Measurements from ENCODE around the gene SMURF1. TPM values are rescaled to one million over a fixed set of nuclear protein-coding genes. Genes with fewer than 3 reads are reported as not detected.

The SMURF1 gene
- total RNA-seq, 1 donor from 2014 or later, result 34.4 TPM

DNA sequence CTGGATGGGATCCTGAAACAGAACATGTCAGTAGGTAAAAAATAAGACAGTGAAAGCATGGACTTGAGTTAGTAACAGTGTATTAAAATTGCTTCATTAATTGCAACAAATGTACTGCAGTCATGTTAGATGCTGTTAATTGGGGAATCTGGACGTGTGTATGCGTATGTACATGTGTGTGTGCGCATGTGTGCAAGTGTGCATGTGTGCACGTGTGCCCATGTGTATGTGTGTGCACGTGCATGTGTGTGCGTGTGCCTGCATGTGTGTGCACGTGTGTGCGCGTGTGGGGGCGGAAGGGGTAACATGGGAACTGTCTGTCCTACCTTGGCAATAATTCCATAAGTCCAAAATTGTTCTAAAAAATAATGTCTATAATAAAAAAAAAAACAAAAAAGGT lies 67.3 kb downstream of the SMURF1 start:
- Mint-ChIP-seq H3K27ac (no peak overlapping the region), H3K36me3 (no peaks in the 10 kb centered on the region), H3K9me3 (peaks cover 10% of the 10 kb centered on the region), H3K4me1 (peaks cover 16% of the 10 kb centered on the region), H3K4me3 (no peak overlapping the region), H3K27me3 (ENCODE audit: low read depth) (no peaks in the 10 kb centered on the region)
- no peak for TF ChIP-seq CTCF (IDR thresholded peaks at IDR 0.05; ENCODE audit: unreplicated experiment)
- DNase-seq (ENCODE audit: low spot score in 2 of 2, unreplicated experiment in 2 of 2), result no peak

DNA sequence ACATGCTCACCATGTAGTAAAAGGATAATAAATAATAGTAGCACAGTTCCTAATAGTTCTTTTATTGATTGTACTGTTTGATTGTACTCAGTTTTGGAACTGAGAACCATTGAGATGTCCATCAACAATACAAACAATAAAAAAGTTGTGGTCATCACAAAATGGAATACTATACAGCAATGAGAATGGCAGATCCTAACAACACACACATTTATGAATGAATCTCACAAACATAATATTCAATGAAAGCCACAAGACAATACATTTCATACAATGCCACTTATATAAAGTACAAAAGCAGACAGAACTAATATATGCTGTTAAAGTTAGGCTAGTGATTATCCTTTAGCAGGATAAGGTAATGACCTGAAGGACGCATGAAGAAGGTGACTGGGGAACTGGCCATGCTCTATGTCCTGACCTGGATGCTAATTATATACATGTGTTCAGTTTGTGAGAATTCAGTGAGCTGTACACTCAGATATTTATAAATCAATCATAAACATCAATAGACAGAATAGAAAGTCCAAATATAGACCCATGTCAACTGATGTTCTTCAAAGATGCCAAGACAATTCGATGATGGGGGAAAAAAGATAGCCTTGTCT lies 70.0 kb downstream of the SMURF1 start:
- H3K4me1 Mint-ChIP-seq, result peaks cover 1% of the 10 kb centered on the region
- no peak overlapping the region for H3K27ac Mint-ChIP-seq
- DNase-seq (ENCODE audit: low spot score in 2 of 2, unreplicated experiment in 2 of 2), result no peak
- H3K36me3 Mint-ChIP-seq, result no peaks in the 10 kb centered on the region
- no peak for TF ChIP-seq CTCF (IDR thresholded peaks at IDR 0.05; ENCODE audit: unreplicated experiment)
- H3K9me3 Mint-ChIP-seq, result peaks cover 10% of the 10 kb centered on the region
- H3K27me3 Mint-ChIP-seq (ENCODE audit: low read depth), result no peaks in the 10 kb centered on the region
- no peak overlapping the region for H3K4me3 Mint-ChIP-seq

- Mint-ChIP-seq H3K27me3 (ENCODE audit: low read depth) (no peaks in the 10 kb centered on the region), H3K27ac (no peak overlapping the region), H3K36me3 (no peaks in the 10 kb centered on the region), H3K4me3 (no peak overlapping the region), H3K9me3 (peaks cover 10% of the 10 kb centered on the region), H3K4me1 (no peaks in the 10 kb centered on the region)
- no peak for TF ChIP-seq CTCF (IDR thresholded peaks at IDR 0.05; ENCODE audit: unreplicated experiment)
- no peak for DNase-seq (ENCODE audit: low spot score in 2 of 2, unreplicated experiment in 2 of 2)
Observed at GRCh38 chr7:99072126-99072525, 71.8 kb downstream of the SMURF1 start.

GRCh38 chr7:99070361-99070760 lies 73.5 kb downstream of the SMURF1 start:
- no peak for TF ChIP-seq CTCF (IDR thresholded peaks at IDR 0.05; ENCODE audit: unreplicated experiment)
- Mint-ChIP-seq H3K27ac (no peak overlapping the region), H3K27me3 (ENCODE audit: low read depth) (no peaks in the 10 kb centered on the region), H3K36me3 (peaks cover 4% of the 10 kb centered on the region), H3K4me3 (no peak overlapping the region), H3K4me1 (no peaks in the 10 kb centered on the region), H3K9me3 (peaks cover 10% of the 10 kb centered on the region)
- no peak for DNase-seq (ENCODE audit: low spot score in 2 of 2, unreplicated experiment in 2 of 2)

- H3K36me3 Mint-ChIP-seq, result peaks cover 16% of the 10 kb centered on the region
- no peak overlapping the region for H3K4me3 Mint-ChIP-seq
- no peaks in the 10 kb centered on the region for H3K9me3 Mint-ChIP-seq
- H3K27ac Mint-ChIP-seq, result no peak overlapping the region
- no peaks in the 10 kb centered on the region for H3K27me3 Mint-ChIP-seq (ENCODE audit: low read depth)
- no peaks in the 10 kb centered on the region for H3K4me1 Mint-ChIP-seq
- DNase-seq (ENCODE audit: low spot score in 2 of 2, unreplicated experiment in 2 of 2), result no peak
- no peak for TF ChIP-seq CTCF (IDR thresholded peaks at IDR 0.05; ENCODE audit: unreplicated experiment)
Observed at GRCh38 chr7:99061001-99061776, 82.7 kb downstream of the SMURF1 start.
